Measurements from ENCODE around the gene TMEM150B.

The TMEM150B gene

GRCh38 chr19:55372316-55373081 is 47.4 kb upstream of the TMEM150B start:
- Histone ChIP-seq H4K20me1 (ENCODE audit: low read depth, low read length) (no peaks in the 10 kb centered on the region), H3K27ac (ENCODE audit: low read depth, low read length) (no peak overlapping the region), H2AFZ (ENCODE audit: low read depth, low read length, severe bottlenecking) (no peak overlapping the region), H3K4me2 (ENCODE audit: low read depth, low read length, poor library complexity, severe bottlenecking) (no peak overlapping the region), H3K36me3 (ENCODE audit: low read length) (no peaks in the 10 kb centered on the region), H3K4me3 (ENCODE audit: insufficient read depth, low read length, poor library complexity, severe bottlenecking) (no peak overlapping the region), H3F3A (ENCODE audit: insufficient read depth) (no peaks in the 10 kb centered on the region), H3K9me2 (replicated peaks; ENCODE audit: insufficient read depth, low read length) (no peaks in the 10 kb centered on the region), H3K27me3 (ENCODE audit: low read length) (no peaks in the 10 kb centered on the region), H3K9ac (ENCODE audit: low read length) (no peak overlapping the region), H3K9me3 (ENCODE audit: insufficient read depth, low read length) (no peaks in the 10 kb centered on the region), H3K79me2 (ENCODE audit: insufficient read depth, low read length) (no peaks in the 10 kb centered on the region)
- no peak for TF ChIP-seq EZH2phosphoT487 (conservative IDR thresholded peaks at IDR 0.05; ENCODE audit: low read length)
- TF ChIP-seq, protein P1, sequence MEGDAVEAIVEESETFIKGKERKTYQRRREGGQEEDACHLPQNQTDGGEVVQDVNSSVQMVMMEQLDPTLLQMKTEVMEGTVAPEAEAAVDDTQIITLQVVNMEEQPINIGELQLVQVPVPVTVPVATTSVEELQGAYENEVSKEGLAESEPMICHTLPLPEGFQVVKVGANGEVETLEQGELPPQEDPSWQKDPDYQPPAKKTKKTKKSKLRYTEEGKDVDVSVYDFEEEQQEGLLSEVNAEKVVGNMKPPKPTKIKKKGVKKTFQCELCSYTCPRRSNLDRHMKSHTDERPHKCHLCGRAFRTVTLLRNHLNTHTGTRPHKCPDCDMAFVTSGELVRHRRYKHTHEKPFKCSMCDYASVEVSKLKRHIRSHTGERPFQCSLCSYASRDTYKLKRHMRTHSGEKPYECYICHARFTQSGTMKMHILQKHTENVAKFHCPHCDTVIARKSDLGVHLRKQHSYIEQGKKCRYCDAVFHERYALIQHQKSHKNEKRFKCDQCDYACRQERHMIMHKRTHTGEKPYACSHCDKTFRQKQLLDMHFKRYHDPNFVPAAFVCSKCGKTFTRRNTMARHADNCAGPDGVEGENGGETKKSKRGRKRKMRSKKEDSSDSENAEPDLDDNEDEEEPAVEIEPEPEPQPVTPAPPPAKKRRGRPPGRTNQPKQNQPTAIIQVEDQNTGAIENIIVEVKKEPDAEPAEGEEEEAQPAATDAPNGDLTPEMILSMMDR (IDR thresholded peaks at IDR 0.05; ENCODE audit: insufficient read depth, low read length, poor library complexity, severe bottlenecking): no peak

DNA sequence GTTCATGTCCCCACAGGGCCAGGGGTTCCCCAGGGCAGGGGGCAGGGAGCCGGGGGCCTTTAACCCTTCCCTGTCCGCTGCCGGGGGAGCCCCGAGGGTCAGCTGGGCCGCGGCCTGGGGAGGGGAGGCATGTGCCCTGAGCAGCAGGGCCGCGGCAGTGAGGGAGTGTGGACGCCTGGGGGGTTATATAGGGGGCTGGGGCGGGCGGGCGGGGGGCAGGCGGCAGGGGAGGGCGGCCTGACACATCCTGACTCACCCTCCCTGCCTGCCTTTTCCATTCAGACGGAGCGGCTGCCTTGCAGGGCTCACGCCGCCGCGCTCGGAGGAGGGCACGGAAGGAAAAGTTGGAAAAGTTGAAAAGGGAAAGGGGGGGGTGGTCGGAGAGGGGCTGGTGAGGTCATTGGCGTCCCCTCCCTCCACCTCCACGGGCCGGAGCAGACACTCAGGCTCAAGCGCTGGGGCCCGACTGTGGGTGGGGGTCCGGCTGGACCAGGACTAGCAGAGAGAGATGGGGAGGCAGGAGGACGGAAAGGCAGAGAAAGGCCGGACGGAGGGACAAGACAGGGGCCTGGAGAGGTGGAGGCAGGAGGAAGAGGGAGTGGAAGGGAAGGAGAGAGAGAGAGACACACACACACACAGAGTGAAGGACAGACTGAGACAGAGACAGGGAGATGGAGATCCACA is 45.3 kb upstream of the TMEM150B start, which contains the start of gene IL11:
IL11 (minus strand) TSS at position 159 of the 684 bp plus-strand sequence; CDS start at position 6, 153 bp downstream.
- no peak within 1 kb of the TSS for H3K9ac ChIP-seq (ENCODE audit: low read length)
- H3K9me2 ChIP-seq (replicated peaks; ENCODE audit: insufficient read depth, low read length): no peaks in the 10 kb centered on the region
- no peak for TF ChIP-seq EZH2phosphoT487 (conservative IDR thresholded peaks at IDR 0.05; ENCODE audit: low read length)
- TF ChIP-seq, protein P1 (IDR thresholded peaks at IDR 0.05; ENCODE audit: insufficient read depth, low read length, poor library complexity, severe bottlenecking): no peak
- H3K9me3 ChIP-seq (ENCODE audit: insufficient read depth, low read length): no peaks in the 10 kb centered on the region
- H3K27me3 ChIP-seq (ENCODE audit: low read length): no peaks in the 10 kb centered on the region
- no peaks in the 10 kb centered on the region for H4K20me1 ChIP-seq (ENCODE audit: low read depth, low read length)
- H2AFZ ChIP-seq (ENCODE audit: low read depth, low read length, severe bottlenecking): no peak within 1 kb of the TSS
- H3K4me2 ChIP-seq (ENCODE audit: low read depth, low read length, poor library complexity, severe bottlenecking): no peak within 1 kb of the TSS
- no peaks in the 10 kb centered on the region for H3F3A ChIP-seq (ENCODE audit: insufficient read depth)
- H3K27ac ChIP-seq (ENCODE audit: low read depth, low read length): no peak within 1 kb of the TSS
- H3K79me2 ChIP-seq (ENCODE audit: insufficient read depth, low read length): no peaks in the 10 kb centered on the region
- no peak within 1 kb of the TSS for H3K4me3 ChIP-seq (ENCODE audit: insufficient read depth, low read length, poor library complexity, severe bottlenecking)
- H3K36me3 ChIP-seq (ENCODE audit: low read length): no peaks in the 10 kb centered on the region

- no peaks in the 10 kb centered on the region for H3F3A ChIP-seq (ENCODE audit: insufficient read depth)
- no peak overlapping the region for H3K4me2 ChIP-seq (ENCODE audit: low read depth, low read length, poor library complexity, severe bottlenecking)
- no peak overlapping the region for H2AFZ ChIP-seq (ENCODE audit: low read depth, low read length, severe bottlenecking)
- H3K27ac ChIP-seq (ENCODE audit: low read depth, low read length): no peak overlapping the region
- H3K4me3 ChIP-seq (ENCODE audit: insufficient read depth, low read length, poor library complexity, severe bottlenecking): no peak overlapping the region
- no peak for TF ChIP-seq EZH2phosphoT487 (conservative IDR thresholded peaks at IDR 0.05; ENCODE audit: low read length)
- TF ChIP-seq, protein P1 (IDR thresholded peaks at IDR 0.05; ENCODE audit: insufficient read depth, low read length, poor library complexity, severe bottlenecking): no peak
- no peaks in the 10 kb centered on the region for H4K20me1 ChIP-seq (ENCODE audit: low read depth, low read length)
- H3K79me2 ChIP-seq (ENCODE audit: insufficient read depth, low read length): no peaks in the 10 kb centered on the region
- no peaks in the 10 kb centered on the region for H3K27me3 ChIP-seq (ENCODE audit: low read length)
- no peak overlapping the region for H3K9ac ChIP-seq (ENCODE audit: low read length)
- H3K9me3 ChIP-seq (ENCODE audit: insufficient read depth, low read length): no peaks in the 10 kb centered on the region
- H3K36me3 ChIP-seq (ENCODE audit: low read length): no peaks in the 10 kb centered on the region
- no peaks in the 10 kb centered on the region for H3K9me2 ChIP-seq (replicated peaks; ENCODE audit: insufficient read depth, low read length)
Observed at GRCh38 chr19:55369653-55370304, 44.6 kb upstream of the TMEM150B start.

Measured in SU-DHL-6 (cell line).